CD4-positive, alpha-beta T cell (primary cell): ENCODE data around the gene TMEM117. TPM values are rescaled to one million over a fixed set of nuclear protein-coding genes. Genes with fewer than 3 reads are reported as not detected.

Experiments used
- ATAC-seq: fragments of 200-7000 bp; cut with Tn5 transposase; one replicate; pipeline ENCODE4 v1.10.0; 2022; ENCODE audit warnings: mild to moderate bottlenecking; ENCODE audit not compliant: poor library complexity
- CTCF ChIA-PET: fragments of 350-600 bp; sonication (Branson Sonifier 250); formaldehyde crosslinking; loops from one replicate; lab custom pipeline; 2021; ENCODE audit warnings: antibody characterized with exemption, inconsistent platforms; lab: Charles Lee
- POLR2A ChIA-PET: fragments of 350-600 bp; sonication (Branson Sonifier 250); formaldehyde crosslinking; loops from one replicate; lab custom pipeline; 2021; ENCODE audit warnings: antibody characterized with exemption, inconsistent platforms; lab: Charles Lee
- DNase-seq, 14 experiments: peaks; one replicate each; pipeline ENCODE4 v3.0.0-alpha.2; 2013 to 2020; ENCODE audit warnings: mixed read lengths in 2 of 14
- H3K27ac ChIP-seq, 2 donors: one replicate each; pipeline versions ENCODE4 v1.5.1 to v1.7.0; 2013; ENCODE audit warnings: low read length in 2 of 2, low read depth in 1 of 2, mild to moderate bottlenecking in 1 of 2
- H3K27me3 ChIP-seq, 2 experiments: 1 replicate in 1 of 2; 2 replicates in 1 of 2; pipeline versions ENCODE4 v1.6.1 to v1.7.0; 2013; ENCODE audit warnings: low read length in 2 of 2, control low read depth in 1 of 2, mild to moderate bottlenecking in 1 of 2, moderate library complexity in 1 of 2; ENCODE audit not compliant: insufficient read depth in 2 of 2, control insufficient read depth in 1 of 2
- H3K36me3 ChIP-seq: one replicate; pipeline ENCODE4 v1.6.1; 2013; ENCODE audit warnings: low read length, control low read depth; ENCODE audit not compliant: insufficient read depth
- H3K4me1 ChIP-seq: one replicate; pipeline ENCODE4 v1.6.1; 2013; ENCODE audit warnings: low read length, control low read depth; ENCODE audit not compliant: insufficient read depth
- H3K4me3 ChIP-seq: one replicate; pipeline ENCODE4 v1.5.1; 2013; ENCODE audit warnings: mild to moderate bottlenecking, low read length, moderate library complexity
- H3K9me3 ChIP-seq, 2 experiments: 1 replicate in 1 of 2; 2 replicates in 1 of 2; pipeline versions ENCODE4 v1.6.1 to v1.7.0; 2013; ENCODE audit warnings: low read length in 2 of 2, mild to moderate bottlenecking in 2 of 2, control low read depth in 1 of 2, moderate library complexity in 1 of 2; ENCODE audit not compliant: control insufficient read depth in 1 of 2, insufficient read depth in 1 of 2
- H3K27ac Mint-ChIP-seq: one replicate; pipeline ENCODE4 v1.8.0; 2020; ENCODE audit warnings: mixed read lengths
- H3K27me3 Mint-ChIP-seq: one replicate; pipeline ENCODE4 v1.8.0; 2021; ENCODE audit warnings: mixed read lengths
- H3K36me3 Mint-ChIP-seq: one replicate; pipeline ENCODE4 v1.8.0; 2021; ENCODE audit warnings: low read depth, mixed read lengths
- H3K4me1 Mint-ChIP-seq: one replicate; pipeline ENCODE4 v1.8.0; 2021; ENCODE audit warnings: low read depth, mixed read lengths
- H3K4me3 Mint-ChIP-seq: one replicate; pipeline ENCODE4 v1.8.0; 2020; ENCODE audit warnings: mild to moderate bottlenecking, mixed read lengths
- H3K9me3 Mint-ChIP-seq: one replicate; pipeline ENCODE4 v1.8.0; 2020; ENCODE audit warnings: mixed read lengths
- intact Hi-C, 2 experiments: fragments of 100-400 bp; cut with DNase I in 1 of 2; cut with micrococcal nuclease in 1 of 2; formaldehyde crosslinking; loops; one replicate each; pipeline versions ENCODE4 v1.15.1 to v1.9.0; 2023 to 2025; cut with DNase I, micrococcal nuclease
- total RNA-seq, 174 experiments: library from RNA in 2 of 174; stranded (reverse) in 2 of 174; gene quantifications; one replicate each; pipeline ENCODE4 v1.2.3 and lab custom pipeline; 2021 to 2026
- TF ChIP-seq, protein P1 (sequence below): fragments of 200-600 bp; IDR thresholded peaks from one replicate; pipeline ENCODE4 v1.8.0; 2022; ENCODE audit warnings: antibody characterized with exemption, mild to moderate bottlenecking

Gene TMEM117
- total RNA-seq, 2 experiments from 2014 or later = 3.4 to 4.4 TPM

DNA sequence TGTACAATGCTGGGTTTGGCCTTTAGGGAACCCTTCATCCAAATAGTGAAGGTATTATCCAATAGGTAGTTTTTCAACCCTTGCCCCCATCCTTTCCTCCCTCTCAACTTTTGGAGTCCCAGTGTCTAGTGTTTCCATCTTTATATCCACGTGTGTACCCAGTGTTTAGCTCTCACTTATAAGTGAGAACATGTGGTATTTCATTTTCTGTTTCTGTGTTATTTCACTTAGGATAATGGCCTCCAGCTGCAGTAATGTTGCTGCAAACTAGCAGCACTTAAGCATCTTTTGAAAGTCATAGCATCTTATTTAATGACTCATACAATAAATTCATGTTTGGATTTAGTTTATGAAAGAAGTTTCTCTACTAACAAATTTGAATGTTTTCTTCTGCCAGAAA is 597.8 kb downstream of the TMEM117 start:
- Mint-ChIP-seq H3K4me1 (no peaks in the 10 kb centered on the region), H3K4me3 (no peak overlapping the region), H3K27ac (no peak overlapping the region), H3K36me3 (no peaks in the 10 kb centered on the region), H3K9me3 (no peaks in the 10 kb centered on the region), H3K27me3 (peaks cover 4% of the 10 kb centered on the region)
- no peak overlapping the region for H3K27ac ChIP-seq
- POLR2A ChIA-PET = no interaction called here
- ATAC-seq = no peak
- H3K27me3 ChIP-seq = peaks cover 2 to 8% of the 10 kb centered on the region in 2 experiments
- no peaks in the 10 kb centered on the region for H3K9me3 ChIP-seq
- intact Hi-C loops = no loop called here
- H3K4me1 ChIP-seq = no peaks in the 10 kb centered on the region
- no peak overlapping the region for H3K4me3 ChIP-seq
- DNase-seq = no peak
- TF ChIP-seq, protein P1, sequence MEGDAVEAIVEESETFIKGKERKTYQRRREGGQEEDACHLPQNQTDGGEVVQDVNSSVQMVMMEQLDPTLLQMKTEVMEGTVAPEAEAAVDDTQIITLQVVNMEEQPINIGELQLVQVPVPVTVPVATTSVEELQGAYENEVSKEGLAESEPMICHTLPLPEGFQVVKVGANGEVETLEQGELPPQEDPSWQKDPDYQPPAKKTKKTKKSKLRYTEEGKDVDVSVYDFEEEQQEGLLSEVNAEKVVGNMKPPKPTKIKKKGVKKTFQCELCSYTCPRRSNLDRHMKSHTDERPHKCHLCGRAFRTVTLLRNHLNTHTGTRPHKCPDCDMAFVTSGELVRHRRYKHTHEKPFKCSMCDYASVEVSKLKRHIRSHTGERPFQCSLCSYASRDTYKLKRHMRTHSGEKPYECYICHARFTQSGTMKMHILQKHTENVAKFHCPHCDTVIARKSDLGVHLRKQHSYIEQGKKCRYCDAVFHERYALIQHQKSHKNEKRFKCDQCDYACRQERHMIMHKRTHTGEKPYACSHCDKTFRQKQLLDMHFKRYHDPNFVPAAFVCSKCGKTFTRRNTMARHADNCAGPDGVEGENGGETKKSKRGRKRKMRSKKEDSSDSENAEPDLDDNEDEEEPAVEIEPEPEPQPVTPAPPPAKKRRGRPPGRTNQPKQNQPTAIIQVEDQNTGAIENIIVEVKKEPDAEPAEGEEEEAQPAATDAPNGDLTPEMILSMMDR = no peak
- CTCF ChIA-PET = no interaction called here
- no peaks in the 10 kb centered on the region for H3K36me3 ChIP-seq

DNA sequence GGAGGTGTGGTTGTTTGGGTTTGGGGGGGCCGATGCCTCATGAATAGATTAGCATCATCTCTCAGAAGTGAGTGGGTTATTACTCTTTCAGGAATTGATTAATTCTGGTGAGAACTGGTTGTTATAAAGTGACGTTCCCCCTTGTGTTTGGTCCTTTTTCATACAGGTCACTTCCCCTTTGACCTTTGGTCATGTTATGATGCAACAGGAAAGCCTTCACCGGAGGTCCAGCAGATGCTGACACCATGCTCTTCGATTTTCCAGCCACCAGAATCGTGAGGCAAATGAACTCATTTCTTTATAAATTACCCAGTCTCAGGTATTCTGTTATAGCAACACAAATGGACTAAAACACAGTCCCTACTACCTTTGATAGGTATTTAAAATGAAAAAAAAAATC is 600.9 kb downstream of the TMEM117 start:
- intact Hi-C loops = no loop called here
- H3K36me3 ChIP-seq = no peaks in the 10 kb centered on the region
- H3K9me3 ChIP-seq = no peaks in the 10 kb centered on the region
- Mint-ChIP-seq H3K4me1 (no peaks in the 10 kb centered on the region), H3K27me3 (peaks cover 4% of the 10 kb centered on the region), H3K27ac (no peak overlapping the region), H3K9me3 (no peaks in the 10 kb centered on the region), H3K36me3 (no peaks in the 10 kb centered on the region), H3K4me3 (no peak overlapping the region)
- TF ChIP-seq, protein P1 = no peak
- POLR2A ChIA-PET = no interaction called here
- H3K27ac ChIP-seq = no peak overlapping the region
- no peaks in the 10 kb centered on the region for H3K4me1 ChIP-seq
- peaks cover 2% of the 10 kb centered on the region in 2 experiments for H3K27me3 ChIP-seq
- H3K4me3 ChIP-seq = no peak overlapping the region
- no peak for DNase-seq
- CTCF ChIA-PET = no interaction called here
- no peak for ATAC-seq

Other genes with a start within 250 kb of the TMEM117 start
- 10 to 100 TPM; 10.9 to 15.3 TPM for gene PUS7L, start 77.3 kb upstream of the TMEM117 start, total RNA-seq
- 10 to 100 TPM; 27.3 to 29.0 TPM for gene IRAK4, start 77.1 kb upstream of the TMEM117 start, total RNA-seq
- gene TWF1, start 29.8 kb upstream of the TMEM117 start, total RNA-seq = 10 to 100 TPM; 72.3 to 77.5 TPM